Measurements from ENCODE around the gene CAP2.

- TF ChIP-seq CTCF (IDR thresholded peaks at IDR 0.05) (no peak), POLR2A (IDR thresholded peaks at IDR 0.05) (no peak)
Measured at GRCh38 chr6:17420368-17420767, 27.0 kb downstream of the CAP2 start.

Data from breast epithelium (tissue), 3 donors.